Measurements from ENCODE around the gene TMEM45A.

DNA sequence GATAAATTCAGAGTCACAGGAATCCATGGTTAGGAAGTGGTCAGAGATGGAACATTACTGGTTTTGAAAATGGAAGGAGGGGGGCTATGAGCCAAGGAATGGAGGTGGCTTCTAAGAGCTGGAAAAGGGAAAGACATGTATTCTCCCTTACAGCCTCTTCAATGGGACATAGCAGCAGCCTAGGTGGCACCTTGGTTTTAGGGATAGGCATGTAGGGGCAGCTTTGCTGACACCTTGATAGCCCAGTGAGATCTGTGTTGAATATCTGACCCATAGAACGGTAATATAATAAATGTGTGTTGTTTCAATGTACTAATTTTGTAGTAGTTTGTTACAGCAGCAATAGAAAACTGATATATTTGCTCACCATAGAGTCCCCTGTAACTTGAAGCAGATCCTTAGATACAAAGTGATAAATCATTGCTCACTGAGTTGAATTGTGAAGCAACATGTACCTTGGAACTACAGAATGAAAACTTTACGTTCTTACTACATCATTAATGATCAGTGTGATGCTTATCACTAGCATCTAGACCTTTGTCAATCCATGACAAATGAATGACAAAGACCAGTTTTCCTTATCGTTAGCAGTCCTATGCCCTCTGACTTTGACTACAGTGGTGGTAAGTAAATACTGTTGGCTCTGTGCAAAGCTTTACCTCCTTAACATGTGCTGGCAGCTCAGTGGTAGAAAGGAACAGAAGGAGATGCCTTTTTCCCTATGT is 53.8 kb downstream of the TMEM45A start:
- no peak for TF ChIP-seq ZC3H10 (CRISPR knock-in tag; IDR thresholded peaks at IDR 0.05)
- TF ChIP-seq CREB5 (CRISPR knock-in tag; IDR thresholded peaks at IDR 0.05; ENCODE audit: low read depth) = no peak
- TF ChIP-seq POU6F1 (CRISPR knock-in tag; IDR thresholded peaks at IDR 0.05; ENCODE audit: borderline replicate concordance, low read depth) = no peak
- no peak for TF ChIP-seq ZFP3 (CRISPR knock-in tag; IDR thresholded peaks at IDR 0.05)
- no peak for TF ChIP-seq PATZ1 (CRISPR knock-in tag; IDR thresholded peaks at IDR 0.05; ENCODE audit: borderline replicate concordance)
- TF ChIP-seq PPARA (CRISPR knock-in tag; IDR thresholded peaks at IDR 0.05; ENCODE audit: borderline replicate concordance) = no peak
- no peak for TF ChIP-seq SNAI2 (CRISPR knock-in tag; IDR thresholded peaks at IDR 0.05)
- TF ChIP-seq TSHZ2 (CRISPR knock-in tag; IDR thresholded peaks at IDR 0.05) = no peak
- TF ChIP-seq RARB (CRISPR knock-in tag; IDR thresholded peaks at IDR 0.05) = no peak
- TF ChIP-seq TCF4 (CRISPR knock-in tag; IDR thresholded peaks at IDR 0.05; ENCODE audit: borderline replicate concordance) = no peak

Measured in SK-N-SH treated with all-trans-retinoic acid at 6 μM for 48 hours (cell line).